HG03571 (cell line): ENCODE data around the gene PCDHGA5.
"Not testable (repeated sequence)": the region's sequence is repeated elsewhere in the genome, so short reads cannot be mapped to it uniquely, and the experiment has no call there.

Source experiments
- ATAC-seq: cut with Tn5 transposase; IDR thresholded peaks from one replicate; pipeline ENCODE4 v1.9.1; 2021; ENCODE audit not compliant: unreplicated experiment

PCDHGA5 gene

GRCh38 chr5:141412854-141413539, 49.0 kb downstream of the PCDHGA5 start, which contains the start of gene PCDHGA10:
PCDHGA10 (plus strand) TSS chr5:141412987; CDS start chr5:141413176, 189 bp downstream.
- peak; percentile 84 for ATAC-seq

- no peak for ATAC-seq
Measured at GRCh38 chr5:141413540-141414069, 49.6 kb downstream of the PCDHGA5 start.

DNA sequence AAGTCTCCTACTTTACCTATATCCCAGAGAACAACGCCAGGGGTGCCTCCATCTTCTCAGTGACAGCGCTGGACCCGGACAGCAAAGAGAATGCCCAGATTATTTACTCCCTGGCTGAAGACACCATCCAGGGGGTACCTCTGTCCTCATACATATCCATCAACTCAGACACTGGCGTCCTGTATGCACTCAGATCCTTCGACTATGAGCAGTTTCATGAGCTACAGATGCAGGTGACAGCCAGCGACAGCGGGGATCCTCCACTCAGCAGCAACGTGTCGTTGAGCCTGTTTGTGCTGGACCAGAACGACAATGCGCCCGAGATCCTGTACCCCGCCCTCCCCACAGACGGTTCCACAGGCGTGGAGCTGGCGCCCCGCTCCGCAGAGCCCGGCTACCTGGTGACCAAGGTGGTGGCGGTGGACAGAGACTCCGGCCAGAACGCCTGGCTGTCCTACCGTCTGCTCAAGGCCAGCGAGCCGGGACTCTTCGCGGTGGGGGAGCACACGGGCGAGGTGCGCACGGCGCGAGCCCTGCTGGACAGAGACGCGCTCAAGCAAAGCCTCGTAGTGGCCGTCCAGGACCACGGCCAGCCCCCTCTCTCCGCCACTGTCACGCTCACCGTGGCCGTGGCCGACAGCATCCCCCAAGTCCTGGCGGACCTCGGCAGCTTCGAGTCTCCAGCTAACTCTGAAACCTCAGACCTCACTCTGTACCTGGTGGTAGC, 50.7 kb downstream of the PCDHGA5 start:
- not testable (repeated sequence) for ATAC-seq

DNA sequence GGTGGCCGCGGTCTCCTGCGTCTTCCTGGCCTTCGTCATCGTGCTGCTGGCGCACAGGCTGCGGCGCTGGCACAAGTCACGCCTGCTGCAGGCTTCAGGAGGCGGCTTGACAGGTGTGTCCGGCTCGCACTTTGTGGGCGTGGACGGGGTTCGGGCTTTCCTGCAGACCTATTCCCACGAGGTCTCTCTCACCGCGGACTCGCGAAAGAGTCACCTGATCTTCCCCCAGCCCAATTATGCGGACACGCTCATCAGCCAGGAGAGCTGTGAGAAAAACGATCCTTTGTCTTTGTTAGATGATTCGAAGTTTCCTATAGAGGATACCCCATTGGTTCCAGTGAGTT, 51.3 kb downstream of the PCDHGA5 start:
- ATAC-seq, result not testable (repeated sequence)
